GM19351 (cell line): ENCODE measurements around the gene COL6A1.

Source experiments
- ATAC-seq: cut with Tn5 transposase; IDR thresholded peaks from one replicate; pipeline ENCODE4 v1.9.1; 2021; ENCODE audit warnings: mild to moderate bottlenecking, moderate library complexity; ENCODE audit not compliant: unreplicated experiment

Gene COL6A1

GRCh38 chr21:46025113-46025770 is 43.7 kb downstream of the COL6A1 start:
- ATAC-seq = no peak

- no peak for ATAC-seq
Observed at GRCh38 chr21:46027851-46028493, 46.4 kb downstream of the COL6A1 start.

GRCh38 chr21:46028573-46029091 is 47.1 kb downstream of the COL6A1 start:
- ATAC-seq = no peak

- no peak for ATAC-seq
Observed at GRCh38 chr21:46029186-46029924, 47.8 kb downstream of the COL6A1 start.

GRCh38 chr21:46031484-46031883 is 49.9 kb downstream of the COL6A1 start:
- ATAC-seq = no peak

GRCh38 chr21:46032100-46032499 is 50.5 kb downstream of the COL6A1 start:
- ATAC-seq = no peak

- ATAC-seq = no peak
Observed at GRCh38 chr21:46033410-46034400, 52.1 kb downstream of the COL6A1 start.

- no peak for ATAC-seq
Observed at GRCh38 chr21:46035809-46036695, 54.5 kb downstream of the COL6A1 start.

- ATAC-seq = no peak
Observed at GRCh38 chr21:46036696-46037330, 55.2 kb downstream of the COL6A1 start.

GRCh38 chr21:46037331-46038325 is 56.1 kb downstream of the COL6A1 start:
- no peak for ATAC-seq

- ATAC-seq = no peak
Observed at GRCh38 chr21:46038341-46038829, 56.8 kb downstream of the COL6A1 start.

- no peak for ATAC-seq
Observed at GRCh38 chr21:46038871-46039397, 57.4 kb downstream of the COL6A1 start.

- no peak for ATAC-seq
Observed at GRCh38 chr21:46039891-46040660, 58.5 kb downstream of the COL6A1 start.

- ATAC-seq = no peak
Observed at GRCh38 chr21:46040707-46041106, 59.1 kb downstream of the COL6A1 start.

- ATAC-seq = no peak
Observed at GRCh38 chr21:46041183-46041582, 59.6 kb downstream of the COL6A1 start.

GRCh38 chr21:46045154-46045553 is 63.6 kb downstream of the COL6A1 start:
- no peak for ATAC-seq

- ATAC-seq = no peak
Observed at GRCh38 chr21:46046471-46046870, 64.9 kb downstream of the COL6A1 start.
